OCI-LY7 (cell line): Measurements from ENCODE around the gene MLST8. TPM values are rescaled to one million over a fixed set of nuclear protein-coding genes. Genes with fewer than 3 reads are reported as not detected.

Experiments
- BruUV-seq: library from RNA; stranded (reverse); fragments of 400-500 nt; replicated peaks from 2 replicates; lab custom pipeline; 2021; lab: Mats Ljungman, UMichigan
- CTCF ChIA-PET: fragments of 300-600 bp; sonication (Branson Sonifier 250); formaldehyde crosslinking; loops from one replicate; lab custom pipeline; 2022; ENCODE audit warnings: antibody characterized with exemption; ENCODE audit not compliant: unreplicated experiment; lab: Charles Lee
- POLR2A ChIA-PET: fragments of 300-600 bp; sonication (Branson Sonifier 250); formaldehyde crosslinking; loops from one replicate; lab custom pipeline; 2022; ENCODE audit warnings: antibody characterized with exemption; lab: Charles Lee
- DNase-seq: peaks from one replicate; pipeline ENCODE4 v3.0.0-alpha.2; 2015; ENCODE audit warnings: low spot score
- H2AFZ ChIP-seq: fragments of 200-600 bp; sonication (generic), shearing (Covaris generic); 2 replicates; pipeline ENCODE4 v1.6.1; 2014; ENCODE audit warnings: mild to moderate bottlenecking, antibody characterized with exemption, low read length, moderate library complexity
- H3K27ac ChIP-seq: fragments of 200-600 bp; sonication (generic); 2 replicates; pipeline ENCODE4 v1.5.1; 2014; ENCODE audit warnings: mixed run types, low read depth, mild to moderate bottlenecking, moderate library complexity, low read length, inconsistent platforms; ENCODE audit not compliant: poor library complexity, severe bottlenecking
- H3K36me3 ChIP-seq: fragments of 200-600 bp; sonication (generic); 2 replicates; pipeline ENCODE4 v1.6.1; 2014; ENCODE audit warnings: mild to moderate bottlenecking, antibody characterized with exemption, low read length, moderate library complexity, mixed read lengths; ENCODE audit not compliant: insufficient read depth
- H3K4me1 ChIP-seq: fragments of 200-600 bp; sonication (generic); 2 replicates; pipeline ENCODE4 v1.5.1; 2014; ENCODE audit warnings: mild to moderate bottlenecking, low read length; ENCODE audit not compliant: insufficient read depth, poor library complexity, severe bottlenecking
- H3K4me2 ChIP-seq: fragments of 200-600 bp; sonication (generic); 2 replicates; pipeline ENCODE4 v1.6.1; 2014; ENCODE audit warnings: mild to moderate bottlenecking, low read length
- H3K4me3 ChIP-seq: fragments of 200-600 bp; sonication (generic); 2 replicates; pipeline ENCODE4 v1.5.1; 2014; ENCODE audit warnings: mild to moderate bottlenecking, low read depth, low read length; ENCODE audit not compliant: poor library complexity, severe bottlenecking
- H3K79me2 ChIP-seq: fragments of 200-600 bp; sonication (generic); 2 replicates; pipeline ENCODE4 v1.6.1; 2016; ENCODE audit warnings: low read depth, mild to moderate bottlenecking, low read length, moderate library complexity, mixed read lengths; ENCODE audit not compliant: insufficient read depth
- H3K9me2 ChIP-seq: fragments of 200-600 bp; sonication (generic); 2 replicates; pipeline ENCODE4 v1.6.1; 2016; ENCODE audit warnings: mild to moderate bottlenecking, low read length, mixed read lengths; ENCODE audit not compliant: insufficient read depth
- H3K9me3 ChIP-seq: fragments of 200-600 bp; sonication (generic); 2 replicates; pipeline ENCODE4 v1.6.1; 2014; ENCODE audit warnings: mild to moderate bottlenecking, mixed run types, low read length, mixed read lengths
- H4K20me1 ChIP-seq: fragments of 200-600 bp; sonication (generic); 2 replicates; pipeline ENCODE4 v1.6.1; 2014; ENCODE audit warnings: mild to moderate bottlenecking, antibody characterized with exemption, low read length, moderate library complexity, mixed read lengths; ENCODE audit not compliant: insufficient read depth
- CTCF ChIP-seq: fragments of 200-600 bp; sonication (generic); conservative IDR thresholded peaks from 2 replicates; pipeline ENCODE4 v1.5.1; 2014; ENCODE audit warnings: mild to moderate bottlenecking, antibody characterized with exemption, low read length, moderate library complexity, mixed read lengths
- EZH2phosphoT487 ChIP-seq: fragments of 200-600 bp; sonication (generic); IDR thresholded peaks from 2 replicates; pipeline ENCODE4 v1.6.1; 2018; ENCODE audit warnings: low read depth, borderline replicate concordance, mild to moderate bottlenecking, mixed run types, antibody characterized with exemption, low read length, moderate library complexity, mixed read lengths
- intact Hi-C: fragments of 100-400 bp; cut with micrococcal nuclease; formaldehyde crosslinking; loops from one replicate; pipeline ENCODE4 v1.10.0; 2022; ENCODE audit not compliant: unreplicated experiment
- total RNA-seq, 2 experiments: library from RNA; depleted of rRNA in 1 of 2; stranded (reverse); fragments of >200 nt in 1 of 2; shearing (Covaris generic) in 1 of 2; gene quantifications; 2 replicates each; pipeline ENCODE4 v1.2.3, GENCODE V29; 2014 to 2022

The MLST8 gene
- total RNA-seq, 2 experiments from 2014 or later: 65.4 to 71.3 TPM

- Histone ChIP-seq H3K4me2 (no peak overlapping the region; the same call in 1 of the 2 replicates), H2AFZ (no peak overlapping the region), H3K9me2 (no peaks in the 10 kb centered on the region), H3K4me1 (peaks cover 10% of the 10 kb centered on the region), H3K4me3 (no peak overlapping the region), H4K20me1 (peaks cover 11% of the 10 kb centered on the region), H3K36me3 (peaks cover 44% of the 10 kb centered on the region), H3K9me3 (0 out of 2 replicates have a peak, but pooled peaks cover 8% of the 10 kb centered on the region), H3K79me2 (peaks cover 47% of the 10 kb centered on the region), H3K27ac (no peak overlapping the region)
- DNase-seq: no peak
- BruUV-seq: no TSS peak
- POLR2A ChIA-PET: interaction anchor here (1.0 kb wide), 1 partner anchor 19 kb away, joined by 3 read pairs; no protein-coding TSS in a partner anchor
- no peak for TF ChIP-seq EZH2phosphoT487
- no peak for TF ChIP-seq CTCF
- intact Hi-C loops: loop anchor here (10.0 kb wide), 1 partner anchor 265 kb away; the partner anchor contains the start of gene CCNF
- CTCF ChIA-PET: interaction anchor here (0.6 kb wide), 1 partner anchor 95 kb away, joined by 3 read pairs; no protein-coding TSS in a partner anchor
These were observed 45.9 kb upstream of the MLST8 start for GRCh38 chr16:2159175-2159838.

- H3K9me2 ChIP-seq: no peaks in the 10 kb centered on the region
- intact Hi-C loops: no loop called here
- H3K27ac ChIP-seq: no peak overlapping the region
- H3K9me3 ChIP-seq: 0 out of 2 replicates have a peak, but pooled peaks cover 8% of the 10 kb centered on the region
- no TSS peak for BruUV-seq
- peaks cover 10% of the 10 kb centered on the region for H3K4me1 ChIP-seq
- H3K4me2 ChIP-seq: no peak overlapping the region
- POLR2A ChIA-PET: no interaction called here
- peaks cover 48% of the 10 kb centered on the region for H3K36me3 ChIP-seq
- peaks cover 38% of the 10 kb centered on the region for H3K79me2 ChIP-seq
- CTCF ChIA-PET: no interaction called here
- TF ChIP-seq CTCF (no peak), EZH2phosphoT487 (no peak)
- no peak overlapping the region for H2AFZ ChIP-seq
- peaks cover 7% of the 10 kb centered on the region; the same call in 1 of the 2 replicates for H4K20me1 ChIP-seq
- DNase-seq: no peak
- no peak overlapping the region for H3K4me3 ChIP-seq
These were observed 44.2 kb upstream of the MLST8 start for GRCh38 chr16:2160915-2161551.
